Stimulated activated CD8-positive, alpha-beta memory T cell treated with anti-CD3 and anti-CD28 coated beads, Interleukin-15, amount 100 ng/mL, for 24 hours (primary cell): ENCODE data around the gene GLB1L3.
"Not testable (repeated sequence)": the region's sequence is repeated elsewhere in the genome, so short reads cannot be mapped to it uniquely, and the experiment has no call there.

Experiments used
- DNase-seq: peaks from one replicate; pipeline ENCODE4 v3.0.0-alpha.2; 2020; ENCODE audit warnings: low read depth

GLB1L3 gene

DNA sequence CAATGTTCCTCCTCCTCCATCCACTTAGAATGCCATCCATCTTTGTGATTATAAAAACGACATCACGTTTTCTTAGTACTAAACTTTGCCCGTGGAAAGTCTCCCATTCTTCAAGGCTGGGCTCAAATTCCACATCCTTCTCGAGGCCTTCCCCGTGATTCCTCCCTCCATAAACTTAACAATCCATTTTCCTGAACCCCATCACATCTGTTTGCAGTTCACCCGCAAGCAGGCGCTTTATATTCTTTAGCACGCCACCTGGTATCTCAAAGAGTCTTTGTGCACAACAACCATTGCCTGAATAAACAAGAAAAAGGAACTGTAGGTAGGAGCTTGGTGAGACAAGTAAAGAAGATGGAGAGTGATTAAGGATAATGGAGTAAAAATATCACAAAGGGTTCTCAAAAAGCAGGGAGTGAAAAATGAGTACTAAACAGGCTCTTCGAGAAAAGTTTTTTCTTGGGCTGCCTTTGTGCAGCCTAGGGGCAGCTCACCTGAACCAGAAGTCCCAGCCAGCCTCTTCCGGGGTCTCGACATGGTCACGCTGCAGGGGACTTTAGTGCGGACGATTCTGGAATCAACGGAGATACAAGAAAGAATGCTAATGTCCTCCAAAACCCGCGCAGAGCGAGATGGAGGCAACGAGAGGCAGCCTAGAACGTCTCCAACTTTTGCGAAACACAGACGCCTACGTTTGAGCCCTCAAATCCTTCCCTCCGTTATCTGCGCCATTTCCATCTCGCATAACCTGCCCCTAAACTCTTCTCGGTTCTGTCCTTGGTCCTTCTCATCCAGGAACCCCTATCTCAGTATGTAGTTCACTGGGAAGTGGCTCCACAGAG lies 23.6 kb upstream of the GLB1L3 start:
- peak; percentile 13 for DNase-seq

DNA sequence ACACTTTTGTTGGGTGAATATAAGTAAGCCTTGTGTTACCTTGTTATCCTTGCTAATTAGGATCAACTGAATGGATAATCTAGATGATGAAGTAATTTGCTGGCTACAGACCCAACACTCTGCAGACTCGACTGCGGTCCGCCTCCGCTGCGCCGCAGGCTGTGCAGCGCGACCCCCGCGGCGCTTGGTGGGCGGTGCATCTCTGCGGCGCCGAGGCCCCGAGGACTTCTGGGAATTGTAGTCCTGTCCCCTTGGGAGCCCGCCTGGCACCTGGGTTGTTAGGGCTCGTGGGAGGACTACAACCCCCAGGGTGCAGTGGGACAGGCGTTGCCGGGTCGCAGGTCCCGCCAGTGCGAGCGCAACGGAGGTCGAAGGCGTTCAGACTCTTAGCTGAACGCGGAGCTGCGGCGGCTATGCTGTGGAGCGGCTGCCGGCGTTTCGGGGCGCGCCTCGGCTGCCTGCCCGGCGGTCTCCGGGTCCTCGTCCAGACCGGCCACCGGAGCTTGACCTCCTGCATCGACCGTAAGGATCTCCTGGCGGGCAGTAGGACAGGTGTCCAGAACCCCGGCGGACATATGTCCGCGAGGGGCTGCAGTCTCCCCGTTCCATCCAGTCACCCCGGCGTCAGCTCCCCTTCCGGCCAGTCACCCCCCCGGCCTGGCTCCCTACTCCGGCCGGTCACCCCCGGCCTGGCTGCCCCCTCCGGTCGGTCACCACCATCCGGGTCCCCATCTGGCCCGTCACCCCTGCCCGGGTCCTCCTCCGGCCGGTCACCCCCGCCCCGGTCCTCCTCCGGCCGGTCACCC lies 22.8 kb upstream of the GLB1L3 start, which contains the start of the genes ACAD8 and THYN1:
TSS of gene ACAD8 (plus strand) at position 381 of the 806 bp plus-strand sequence. CDS start at position 414, 33 bp downstream.
TSS of gene THYN1 (minus strand) at position 165 of the 806 bp plus-strand sequence. CDS start 470 bp downstream, outside the sequence.
- DNase-seq: peak; percentile 79

DNA sequence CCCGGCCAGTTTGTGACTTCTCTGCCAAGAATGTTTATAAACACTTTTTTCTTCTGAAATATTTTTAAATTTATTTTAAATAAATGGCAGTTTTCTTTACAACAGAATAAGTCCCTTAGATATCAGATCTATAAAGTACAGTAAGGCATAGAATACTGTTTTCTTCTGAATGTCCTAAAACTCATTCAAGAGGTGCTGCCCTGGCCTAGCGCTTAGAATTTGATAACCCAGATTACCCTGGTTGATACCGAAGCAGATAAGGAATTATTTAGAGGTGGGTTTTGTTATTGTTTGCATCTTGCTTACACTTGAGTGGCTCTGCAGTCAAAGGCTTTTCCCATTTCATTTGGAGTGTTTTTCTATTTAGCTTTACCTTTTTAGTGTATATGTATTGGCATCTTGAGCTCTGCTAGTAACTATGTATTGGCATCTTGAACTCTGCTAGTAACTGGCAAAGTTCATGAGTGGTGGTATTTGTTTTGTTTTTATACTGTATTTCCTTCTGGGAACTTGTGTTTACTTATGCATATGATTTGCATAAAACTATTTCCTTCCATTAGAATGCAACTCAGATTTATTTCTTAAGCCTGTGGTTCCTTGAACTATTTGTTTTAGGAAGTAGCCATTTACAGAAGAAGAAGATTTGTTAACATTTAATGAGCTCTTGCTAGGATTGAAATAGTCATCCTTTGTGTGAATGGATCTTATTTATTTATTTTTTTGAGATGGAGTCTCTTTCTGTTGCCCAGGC lies 21.6 kb upstream of the GLB1L3 start:
- DNase-seq: no peak

DNA sequence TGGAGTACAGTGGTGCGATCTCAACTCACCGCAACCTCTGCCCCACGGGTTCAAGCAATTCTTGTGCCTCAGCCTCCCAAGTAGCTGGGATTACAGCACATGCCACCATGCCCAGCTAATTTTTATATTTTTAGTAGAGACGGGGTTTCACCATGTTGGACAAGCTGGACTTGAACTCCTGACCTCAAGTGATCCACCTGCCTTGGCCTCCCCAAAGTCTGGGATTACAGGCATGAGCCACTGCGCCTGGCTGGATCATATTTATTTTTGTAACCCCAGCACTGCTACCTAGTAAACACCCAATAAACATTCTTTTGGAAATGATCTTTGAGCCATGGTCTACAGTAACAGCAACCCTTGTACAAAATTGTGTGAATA lies 21.0 kb upstream of the GLB1L3 start:
- not testable (repeated sequence) for DNase-seq

DNA sequence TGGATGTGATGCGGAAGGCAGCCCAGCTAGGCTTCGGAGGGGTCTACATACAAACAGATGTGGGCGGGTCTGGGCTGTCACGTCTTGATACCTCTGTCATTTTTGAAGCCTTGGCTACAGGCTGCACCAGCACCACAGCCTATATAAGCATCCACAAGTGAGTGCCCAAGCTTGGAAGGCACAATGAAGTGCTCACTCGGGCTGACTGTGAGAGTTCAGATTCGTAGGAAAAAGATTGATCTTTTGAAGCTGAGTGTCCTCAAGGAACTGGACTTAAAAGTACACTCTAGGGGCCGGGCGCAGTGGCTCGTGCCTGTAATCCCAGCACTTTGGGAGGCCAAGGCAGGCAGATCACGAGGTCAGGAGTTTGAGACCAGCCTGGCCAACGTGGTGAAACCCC lies 19.1 kb upstream of the GLB1L3 start:
- DNase-seq: no peak

DNA sequence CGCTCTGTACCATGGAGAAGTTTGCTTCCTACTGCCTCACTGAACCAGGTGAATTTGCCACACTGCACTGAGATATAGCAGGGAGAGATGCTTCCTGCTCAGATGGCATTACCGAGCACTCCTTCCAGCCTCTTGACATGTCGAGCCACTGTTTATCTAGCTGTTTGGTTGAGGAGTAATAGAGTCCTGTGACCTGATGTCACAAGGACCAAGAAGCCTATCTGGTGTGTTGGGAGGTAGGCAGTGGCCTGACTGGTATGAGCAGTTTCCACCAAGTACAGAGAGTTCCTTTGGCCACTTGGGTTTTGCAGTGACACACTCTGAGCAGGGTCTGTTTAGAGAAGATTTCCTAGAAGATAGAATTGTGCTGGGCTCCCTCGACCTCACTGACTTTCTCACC lies 17.6 kb upstream of the GLB1L3 start:
- no peak for DNase-seq

DNA sequence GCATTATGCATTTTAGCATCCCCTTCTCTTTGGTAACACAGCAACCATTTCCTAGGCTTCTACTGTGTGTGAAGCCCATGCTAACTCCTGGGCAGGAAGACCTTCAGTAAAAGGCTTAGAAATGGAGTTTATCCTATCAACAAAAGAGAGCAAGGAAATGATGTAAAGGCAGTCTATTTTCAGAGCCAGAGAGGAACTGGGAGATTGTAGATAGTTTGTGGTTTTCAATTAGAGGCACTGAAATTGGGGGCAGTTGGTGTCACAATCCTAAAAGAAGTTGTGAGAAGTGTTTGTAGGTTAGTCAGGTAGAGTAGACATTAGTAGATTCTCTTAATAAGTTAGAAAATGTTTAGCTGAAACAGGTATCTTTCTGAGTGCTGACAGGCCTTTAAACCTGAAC lies 15.7 kb upstream of the GLB1L3 start:
- DNase-seq: no peak

DNA sequence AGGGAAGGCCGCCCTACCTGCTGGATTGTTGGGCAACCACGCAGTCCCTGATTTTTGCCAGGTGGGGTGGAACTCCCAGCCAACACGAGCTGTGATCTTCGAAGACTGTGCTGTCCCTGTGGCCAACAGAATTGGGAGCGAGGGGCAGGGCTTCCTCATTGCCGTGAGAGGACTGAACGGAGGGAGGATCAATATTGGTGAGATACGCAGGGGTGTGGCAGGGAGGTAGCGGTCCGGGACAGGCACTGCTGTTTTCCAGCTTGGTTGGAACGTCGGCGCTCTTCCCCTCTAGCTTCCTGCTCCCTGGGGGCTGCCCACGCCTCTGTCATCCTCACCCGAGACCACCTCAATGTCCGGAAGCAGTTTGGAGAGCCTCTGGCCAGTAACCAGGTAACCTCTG lies 15.2 kb upstream of the GLB1L3 start:
- no peak for DNase-seq

DNA sequence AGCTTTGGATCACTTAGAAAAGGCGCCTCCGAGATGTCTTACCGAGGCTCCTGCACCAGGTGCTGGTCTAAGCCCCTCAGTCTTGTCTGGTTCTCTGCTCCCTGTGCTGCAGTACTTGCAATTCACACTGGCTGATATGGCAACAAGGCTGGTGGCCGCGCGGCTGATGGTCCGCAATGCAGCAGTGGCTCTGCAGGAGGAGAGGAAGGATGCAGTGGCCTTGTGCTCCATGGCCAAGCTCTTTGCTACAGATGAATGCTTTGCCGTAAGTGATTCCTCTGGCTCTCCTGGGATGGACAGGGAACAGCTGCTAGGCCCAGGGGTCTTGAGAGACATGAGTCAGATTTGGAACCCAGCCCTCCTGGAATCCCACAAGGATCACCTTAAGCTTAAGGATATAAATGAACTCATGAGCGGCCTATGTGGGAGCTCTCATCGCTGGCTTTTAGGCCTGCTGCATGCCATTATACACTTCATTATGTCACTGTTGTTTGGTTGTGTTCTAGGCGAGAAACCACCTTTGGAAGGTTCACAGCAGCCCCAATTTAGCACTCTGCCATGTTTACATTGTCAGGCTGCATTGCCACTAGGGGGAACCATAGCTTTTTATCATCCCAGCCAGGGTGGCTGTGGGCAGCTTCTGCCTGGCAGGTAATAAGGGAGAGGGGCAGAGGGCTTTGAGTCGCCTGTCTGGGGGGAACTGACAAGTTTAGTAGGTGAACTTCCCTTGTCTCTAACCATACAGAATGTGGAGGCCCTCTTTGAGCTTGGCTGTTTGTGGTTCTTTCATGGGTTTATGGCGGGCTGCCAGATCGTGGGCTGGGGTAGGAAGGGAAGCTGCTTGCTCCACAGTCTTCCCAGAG lies 14.3 kb upstream of the GLB1L3 start:
- DNase-seq: no peak

DNA sequence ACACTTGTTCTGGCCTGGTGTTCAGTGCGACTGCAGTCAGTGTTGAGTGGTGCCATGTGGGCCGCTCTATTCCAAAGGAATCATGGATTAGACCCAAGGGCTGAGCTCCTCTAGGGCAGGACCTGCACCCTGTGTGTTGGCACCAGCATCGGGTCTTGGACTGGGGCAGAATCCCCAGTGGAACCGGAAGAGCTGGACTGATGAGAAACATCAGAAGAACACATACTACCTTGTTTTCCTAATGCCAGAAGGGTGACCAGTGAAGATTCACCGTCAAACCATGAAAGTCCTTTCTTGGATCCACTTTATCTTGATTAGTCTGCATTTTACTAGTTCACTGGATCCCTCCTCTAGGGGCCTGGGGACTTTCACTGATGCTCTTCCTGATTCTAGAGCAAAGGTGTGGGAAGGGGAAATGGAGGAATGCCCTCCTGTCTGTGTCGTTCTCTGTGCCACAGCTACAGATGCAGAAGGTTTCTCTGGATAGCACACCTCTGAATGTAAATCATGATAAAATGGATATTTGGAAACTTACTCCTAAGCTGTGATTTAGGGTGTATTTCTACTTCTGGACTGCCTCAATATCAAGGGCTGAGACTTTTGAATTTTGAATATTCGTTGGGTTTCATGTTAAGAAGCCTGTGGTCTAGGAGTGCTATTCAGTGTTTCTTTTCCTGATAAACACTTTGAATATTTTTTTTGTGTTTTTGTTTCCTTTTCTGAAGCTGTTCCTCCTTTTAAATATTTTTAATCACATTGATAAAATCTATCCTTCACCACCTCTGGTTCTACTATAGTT lies 11.0 kb upstream of the GLB1L3 start:
- no peak for DNase-seq

DNA sequence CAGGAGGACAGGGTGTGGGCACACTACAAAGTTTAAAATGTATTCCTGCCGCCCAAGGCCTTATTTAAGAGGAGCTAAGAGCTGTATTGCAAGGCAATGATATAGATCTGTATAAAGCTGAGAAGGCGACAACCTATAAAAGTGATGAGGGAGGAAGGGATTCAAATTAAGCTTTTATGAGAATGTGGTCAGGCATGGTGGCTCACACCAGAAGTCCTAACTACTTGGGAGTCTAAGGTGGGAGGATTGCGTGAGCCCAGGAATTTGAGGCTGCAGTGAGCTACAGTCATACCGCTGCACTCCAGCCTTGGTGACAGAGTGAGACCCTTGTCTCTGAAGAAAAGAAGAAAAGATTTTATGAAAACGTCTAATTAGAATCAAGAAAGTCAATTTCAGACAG lies 9.7 kb upstream of the GLB1L3 start:
- DNase-seq: no peak

DNA sequence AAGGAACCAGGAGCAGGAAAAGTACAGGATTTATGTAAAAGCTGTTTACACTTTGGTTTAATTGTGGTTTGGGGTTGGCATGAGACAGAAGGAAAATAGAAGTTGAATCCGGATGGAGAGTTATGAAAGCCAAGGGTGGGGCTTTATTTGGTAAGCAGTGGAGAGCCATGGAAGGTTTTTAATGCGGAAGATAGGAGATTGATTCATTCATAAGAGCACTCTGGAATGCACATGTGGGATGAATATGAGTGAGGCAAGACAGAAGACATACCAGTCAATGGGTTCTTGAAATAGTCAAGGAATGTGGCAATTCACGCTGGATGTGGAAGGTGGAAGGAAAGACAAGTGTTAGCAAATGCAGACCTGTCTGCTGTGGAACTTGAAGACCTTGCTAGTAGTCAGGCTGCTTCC lies 9.3 kb upstream of the GLB1L3 start:
- DNase-seq: no peak

DNA sequence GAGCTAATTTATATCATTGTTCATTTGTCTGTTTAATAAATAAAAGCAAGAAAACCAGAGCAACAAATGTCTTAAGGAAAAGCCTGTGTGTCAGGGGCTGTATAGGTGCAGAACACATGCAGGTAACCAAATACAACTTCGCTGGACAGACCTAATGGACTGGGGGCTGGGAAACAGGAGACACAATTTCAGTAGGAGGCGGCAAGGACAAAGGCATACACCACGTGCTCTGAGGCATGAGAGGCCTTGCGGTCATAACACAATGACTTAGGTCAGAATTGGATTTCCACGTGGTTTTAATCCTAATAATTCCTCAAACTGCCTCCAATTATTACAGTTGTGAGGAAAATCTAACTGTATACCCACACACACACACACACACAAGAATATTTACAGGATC lies 8.7 kb upstream of the GLB1L3 start:
- DNase-seq: no peak

DNA sequence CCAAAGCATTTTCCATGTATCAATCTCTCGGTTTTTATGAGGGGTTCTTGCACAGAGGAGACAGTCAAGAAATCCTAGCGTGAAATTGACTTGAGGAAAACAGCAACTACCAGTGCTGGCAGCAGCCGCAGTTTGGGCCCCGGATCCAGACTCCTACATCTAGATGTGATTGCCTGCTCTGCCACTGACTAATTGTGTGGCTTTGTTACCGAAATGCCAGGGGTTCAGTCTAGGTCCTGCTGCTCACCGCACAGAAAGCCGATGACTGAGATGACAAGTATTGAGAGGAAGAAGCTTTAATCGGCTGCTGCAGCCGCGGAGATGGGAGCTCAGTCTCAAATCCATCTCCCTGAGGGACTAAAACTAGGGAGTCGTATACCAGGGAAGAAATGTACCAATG lies 8.2 kb upstream of the GLB1L3 start:
- no peak for DNase-seq

DNA sequence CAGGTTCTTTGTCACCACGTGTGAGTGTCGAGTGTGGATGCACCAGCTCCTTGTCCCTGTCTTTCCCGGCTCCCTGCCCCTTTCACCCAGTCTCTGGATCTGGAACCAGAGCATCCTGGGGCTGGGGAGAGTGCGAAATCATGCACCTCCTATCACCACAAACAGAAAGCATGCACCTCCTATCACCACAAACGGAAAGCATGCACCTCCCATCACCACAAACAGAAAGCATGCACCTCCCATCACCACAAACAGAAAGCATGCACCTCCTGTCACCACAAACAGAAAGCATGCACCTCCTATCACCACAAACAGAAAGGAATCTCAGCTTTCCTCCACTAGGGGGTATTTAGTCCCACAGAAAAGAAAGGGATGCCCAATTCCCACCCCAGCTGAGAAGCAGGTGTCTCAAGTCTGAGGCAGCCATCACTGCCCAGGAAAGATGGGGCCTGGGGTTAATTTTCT lies 5.9 kb upstream of the GLB1L3 start:
- DNase-seq: no peak

DNA sequence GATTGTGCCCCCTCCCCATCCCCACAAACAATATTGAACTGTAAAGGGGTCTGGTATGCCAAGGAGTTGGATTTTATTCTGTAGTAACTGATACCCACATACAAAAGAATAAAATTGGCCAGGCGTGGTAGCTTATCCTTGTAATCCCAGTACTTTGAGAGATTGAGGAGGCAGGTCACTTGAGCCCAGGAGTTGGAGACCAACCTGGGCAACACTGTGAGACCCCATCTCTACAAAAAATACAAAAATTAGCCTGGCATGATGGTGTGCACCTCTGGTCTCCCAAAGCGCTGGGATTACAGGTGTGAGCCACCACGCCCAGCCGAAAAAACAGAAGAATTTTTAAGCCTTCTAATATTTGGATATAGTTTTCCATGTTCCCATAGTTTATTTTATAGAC lies 4.2 kb upstream of the GLB1L3 start:
- DNase-seq: no peak

DNA sequence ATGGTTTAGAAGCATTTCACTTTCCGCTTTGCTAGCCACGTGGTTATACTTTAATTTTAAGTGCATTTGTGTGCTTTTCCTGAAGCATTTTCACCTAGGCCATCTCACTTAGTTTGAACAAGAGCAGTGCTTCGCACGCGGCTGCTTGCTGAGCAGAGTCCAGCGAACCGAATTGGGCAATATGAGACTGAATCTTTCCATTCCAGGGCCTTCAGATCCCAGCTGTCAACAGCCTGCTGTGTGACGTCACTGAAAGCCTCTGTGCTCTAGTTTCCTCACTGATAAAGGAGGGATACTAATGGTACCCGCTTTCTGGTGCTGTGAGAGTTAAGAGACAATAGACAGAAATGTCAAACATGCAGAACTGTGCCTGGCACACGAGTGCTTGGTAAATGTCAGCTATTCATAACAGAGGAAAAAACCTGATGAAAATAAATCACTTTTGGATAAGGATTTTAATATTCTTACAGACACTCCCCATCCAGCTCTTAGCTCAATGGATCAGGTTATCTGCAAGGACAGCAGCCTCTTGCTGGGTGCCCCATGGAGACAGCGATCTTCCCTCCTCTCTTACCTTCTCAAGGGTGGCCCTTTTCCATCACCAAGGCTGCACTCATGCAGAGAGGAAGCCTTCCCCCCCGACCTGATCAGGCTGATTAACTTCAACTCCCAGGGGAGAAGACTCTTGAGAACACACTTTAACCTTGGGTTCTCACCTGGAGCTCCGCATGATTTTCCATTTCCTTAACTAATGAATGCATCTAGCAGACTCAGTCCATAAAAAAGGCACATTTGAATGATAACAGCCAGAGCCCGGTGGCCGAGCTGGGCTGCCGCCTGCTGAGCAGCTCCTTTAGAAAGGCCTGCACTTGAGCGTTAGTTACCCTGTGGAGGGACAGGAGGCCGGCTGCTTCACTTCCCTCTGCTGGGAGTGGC lies 3.5 kb upstream of the GLB1L3 start:
- DNase-seq: no peak

DNA sequence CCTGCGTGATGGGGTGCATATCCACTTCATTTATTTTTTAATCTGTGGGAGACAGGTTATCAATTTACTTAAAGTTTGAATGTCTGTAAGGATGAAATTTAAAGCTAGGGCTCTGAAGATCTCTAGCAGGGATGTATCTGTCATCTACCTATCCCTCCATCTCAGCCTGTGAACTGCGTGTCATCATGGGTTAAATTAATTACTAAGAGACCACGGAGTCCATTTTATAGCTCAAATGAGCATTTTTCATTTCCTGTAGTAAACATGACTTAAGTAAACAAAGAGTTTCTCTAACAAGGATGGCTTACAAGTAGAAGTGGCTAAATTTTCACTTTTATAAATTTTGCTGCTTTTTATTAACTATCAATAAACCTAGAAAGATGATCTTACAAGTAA lies 2.9 kb upstream of the GLB1L3 start:
- no peak for DNase-seq

DNA sequence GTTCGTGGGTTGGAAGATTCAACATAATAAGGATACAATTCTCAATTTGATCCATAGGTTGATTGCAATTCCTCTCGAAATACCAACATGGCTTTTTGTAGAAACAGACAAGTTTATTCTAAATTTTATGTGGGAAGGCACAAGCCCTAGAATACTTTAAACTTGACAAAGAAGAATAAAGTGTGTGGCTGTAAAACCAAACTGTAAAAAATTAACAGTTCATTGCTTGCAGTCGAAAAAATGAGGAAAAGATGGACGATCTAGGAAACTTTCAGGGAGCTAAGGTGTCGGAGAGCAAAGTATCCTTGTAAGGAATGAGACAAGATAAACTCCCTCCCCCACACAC lies 1.0 kb upstream of the GLB1L3 start:
- no peak for DNase-seq
